DND-41 (cell line): Measurements from ENCODE around the gene DMAP1.

ENCODE experiments used
- EZH2 ChIP-seq: IDR thresholded peaks from 3 replicates; pipeline ENCODE4 v1.6.1; 2012; ENCODE audit warnings: borderline replicate concordance, low read depth, mild to moderate bottlenecking, moderate library complexity, low read length, inconsistent platforms; ENCODE audit not compliant: severe bottlenecking
- TF ChIP-seq, protein P1 (sequence below): IDR thresholded peaks from 2 replicates; pipeline ENCODE4 v1.5.1; 2012; ENCODE audit warnings: borderline replicate concordance, low read length, moderate library complexity, mild to moderate bottlenecking; ENCODE audit not compliant: poor library complexity, severe bottlenecking; ENCODE audit errors: extremely low read depth

DNA sequence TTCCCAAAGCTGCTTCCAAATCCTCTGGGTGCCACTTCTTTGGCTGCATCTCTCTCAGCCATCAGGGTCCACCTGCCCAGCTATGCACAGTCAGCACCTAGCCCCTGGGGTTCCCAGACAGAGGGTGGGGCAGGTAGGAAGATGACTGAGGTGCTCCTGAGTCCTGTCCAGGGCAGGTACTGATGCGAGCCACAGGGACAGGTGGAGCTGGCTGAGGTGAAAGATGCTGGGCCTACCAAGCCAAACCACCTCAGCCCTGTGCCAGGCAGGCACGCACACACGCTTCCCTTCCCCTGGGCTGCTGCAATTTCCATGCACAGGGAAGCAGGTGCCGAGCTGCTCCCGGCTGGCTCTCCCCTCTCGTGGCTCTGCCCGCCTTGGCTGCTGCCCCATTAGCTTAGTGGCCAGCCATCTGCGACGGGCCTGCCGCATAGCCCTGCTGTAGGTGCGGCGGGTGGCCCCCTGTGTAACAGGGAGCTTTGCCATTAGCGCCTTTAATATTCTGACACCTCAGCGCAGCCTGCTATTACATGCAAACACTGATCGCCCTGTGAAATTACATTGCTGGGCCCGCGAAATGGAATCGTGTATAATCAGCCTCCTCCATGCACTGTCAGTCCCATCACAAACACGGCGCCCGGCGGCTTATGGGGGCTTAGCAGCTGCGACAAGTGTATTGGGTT lies 38.9 kb downstream of the DMAP1 start:
- TF ChIP-seq, protein P1, sequence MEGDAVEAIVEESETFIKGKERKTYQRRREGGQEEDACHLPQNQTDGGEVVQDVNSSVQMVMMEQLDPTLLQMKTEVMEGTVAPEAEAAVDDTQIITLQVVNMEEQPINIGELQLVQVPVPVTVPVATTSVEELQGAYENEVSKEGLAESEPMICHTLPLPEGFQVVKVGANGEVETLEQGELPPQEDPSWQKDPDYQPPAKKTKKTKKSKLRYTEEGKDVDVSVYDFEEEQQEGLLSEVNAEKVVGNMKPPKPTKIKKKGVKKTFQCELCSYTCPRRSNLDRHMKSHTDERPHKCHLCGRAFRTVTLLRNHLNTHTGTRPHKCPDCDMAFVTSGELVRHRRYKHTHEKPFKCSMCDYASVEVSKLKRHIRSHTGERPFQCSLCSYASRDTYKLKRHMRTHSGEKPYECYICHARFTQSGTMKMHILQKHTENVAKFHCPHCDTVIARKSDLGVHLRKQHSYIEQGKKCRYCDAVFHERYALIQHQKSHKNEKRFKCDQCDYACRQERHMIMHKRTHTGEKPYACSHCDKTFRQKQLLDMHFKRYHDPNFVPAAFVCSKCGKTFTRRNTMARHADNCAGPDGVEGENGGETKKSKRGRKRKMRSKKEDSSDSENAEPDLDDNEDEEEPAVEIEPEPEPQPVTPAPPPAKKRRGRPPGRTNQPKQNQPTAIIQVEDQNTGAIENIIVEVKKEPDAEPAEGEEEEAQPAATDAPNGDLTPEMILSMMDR: no peak
- no peak for TF ChIP-seq EZH2
